Tibial nerve (tissue), 4 donors: ENCODE results near the gene KRT1. TPM values are rescaled to one million over a fixed set of nuclear protein-coding genes. Genes with fewer than 3 reads are reported as not detected.

ENCODE experiments used
- DNase-seq, 2 donors: peaks; one replicate each; pipeline ENCODE4 v3.0.0-alpha.2; 2019; ENCODE audit warnings: low spot score in 2 of 2
- H3K27ac ChIP-seq, 4 donors: fragments of 200-600 bp; sonication (generic) in 3 of 4; one replicate each; pipeline ENCODE4 v1.5.1; 2017 to 2019; ENCODE audit warnings: mild to moderate bottlenecking in 1 of 4
- H3K27me3 ChIP-seq, 2 donors: fragments of 200-600 bp; sonication (generic) in 1 of 2; one replicate each; pipeline versions ENCODE4 v1.5.1 to v1.6.0; 2017 to 2019
- H3K36me3 ChIP-seq, 3 donors: fragments of 200-600 bp; sonication (generic); one replicate each; pipeline ENCODE4 v1.5.1; 2018 to 2019
- H3K4me1 ChIP-seq, 4 donors: fragments of 200-600 bp; sonication (generic) in 3 of 4; one replicate each; pipeline ENCODE4 v1.5.1; 2017 to 2019
- H3K4me3 ChIP-seq, 4 donors: fragments of 200-600 bp; sonication (generic) in 3 of 4; one replicate each; pipeline ENCODE4 v1.5.1; 2017 to 2019; ENCODE audit warnings: mild to moderate bottlenecking in 1 of 4, moderate library complexity in 1 of 4
- H3K9me3 ChIP-seq, 4 donors: fragments of 200-600 bp; sonication (generic) in 3 of 4; one replicate each; pipeline ENCODE4 v1.5.1; 2017 to 2019
- CTCF ChIP-seq, 5 experiments: fragments of 200-600 bp in 3 of 5; fragments of 450-650 bp in 2 of 5; sonication (generic) in 3 of 5; IDR thresholded peaks; one replicate each; pipeline ENCODE4 v1.5.1; 2016 to 2019; ENCODE audit warnings: antibody characterized with exemption in 5 of 5, mild to moderate bottlenecking in 3 of 5, moderate library complexity in 2 of 5
- EP300 ChIP-seq, 2 donors: sonication (generic); formaldehyde crosslinking; IDR thresholded peaks; one replicate each; pipeline ENCODE4 v1.6.1; 2017; ENCODE audit warnings: antibody characterized with exemption in 2 of 2, mild to moderate bottlenecking in 1 of 2
- POLR2A ChIP-seq, 2 donors: fragments of 450-650 bp; IDR thresholded peaks; one replicate each; pipeline ENCODE4 v1.6.1; 2017; ENCODE audit warnings: antibody characterized with exemption in 2 of 2, mild to moderate bottlenecking in 2 of 2, moderate library complexity in 2 of 2
- WGBS, 2 donors: methylation state at CpG; one replicate each; pipeline ENCODE4 v1.1.5; 2018; 5-methylcytosine and 5-hydroxymethylcytosine counted together
- total RNA-seq, 4 donors: library from RNA; depleted of rRNA; stranded (reverse); fragments of >200 nt; gene quantifications; one replicate each; pipeline ENCODE4 v1.1.0, GENCODE V29; 2016

Gene KRT1
- total RNA-seq, 4 donors from 2014 or later = not detected

DNA sequence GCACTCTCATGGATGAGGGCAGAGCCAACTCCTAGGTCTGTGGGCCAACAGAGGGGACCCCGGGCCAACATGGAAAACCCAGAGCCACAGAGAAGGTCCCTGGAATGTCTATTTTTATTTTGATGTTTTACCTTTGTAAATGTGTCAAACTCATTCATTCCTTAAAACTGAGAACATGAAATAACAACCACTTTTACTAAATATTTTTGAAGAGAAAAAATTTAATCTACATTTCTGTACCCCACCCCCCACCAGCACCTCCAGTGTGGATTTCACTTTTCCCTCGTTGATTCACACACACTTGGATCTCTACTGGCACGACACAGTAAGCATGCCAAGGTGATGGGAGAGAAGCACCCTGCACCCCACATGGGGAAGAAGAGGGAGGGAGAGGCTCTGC lies 16.4 kb upstream of the KRT1 start:
- no peak for DNase-seq
- no peaks in the 10 kb centered on the region for H3K36me3 ChIP-seq
- 64 to 65% methylated on average over 3 of the region's 3 CpGs for WGBS, 2 donors
- peaks cover 0 to 39% of the 10 kb centered on the region in 2 donors for H3K27me3 ChIP-seq
- H3K27ac ChIP-seq = no peak overlapping the region
- no peak overlapping the region for H3K4me3 ChIP-seq
- no peak for TF ChIP-seq POLR2A (IDR thresholded peaks at IDR 0.05)
- no peak for TF ChIP-seq CTCF (IDR thresholded peaks at IDR 0.05)
- no peak for TF ChIP-seq EP300 (IDR thresholded peaks at IDR 0.05)
- no peaks in the 10 kb centered on the region for H3K4me1 ChIP-seq
- H3K9me3 ChIP-seq = no peaks in the 10 kb centered on the region

DNA sequence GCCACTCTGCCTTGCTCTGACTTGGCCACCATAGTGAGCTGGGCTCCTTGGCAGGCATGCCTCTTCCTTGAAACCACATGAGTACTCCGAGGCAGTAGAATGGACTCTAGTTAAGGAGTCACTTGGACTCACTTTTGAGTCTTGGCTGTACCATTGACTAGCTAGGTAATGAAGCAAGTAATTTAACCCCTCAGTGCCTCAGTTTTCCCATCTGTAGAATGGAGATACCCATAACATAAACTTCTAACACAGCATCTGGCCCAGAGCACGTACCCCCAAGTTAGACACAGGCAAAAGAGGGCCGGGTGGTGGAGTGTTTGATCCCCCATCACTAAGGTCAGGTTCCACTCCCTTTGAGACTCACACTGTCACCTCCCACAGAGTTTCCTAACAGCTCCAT lies 14.8 kb upstream of the KRT1 start:
- Histone ChIP-seq H3K9me3 (no peaks in the 10 kb centered on the region), H3K36me3 (no peaks in the 10 kb centered on the region), H3K4me3 (no peak overlapping the region), H3K27me3 (peaks cover 0 to 55% of the 10 kb centered on the region in 2 donors), H3K4me1 (peaks cover 0 to 13% (median 3%) of the 10 kb centered on the region in 4 donors), H3K27ac (no peak overlapping the region)
- WGBS, 2 donors = 83% methylated on average over 3 of the region's 3 CpGs
- no peak for TF ChIP-seq EP300 (IDR thresholded peaks at IDR 0.05)
- no peak for TF ChIP-seq POLR2A (IDR thresholded peaks at IDR 0.05)
- no peak for TF ChIP-seq CTCF (IDR thresholded peaks at IDR 0.05)
- DNase-seq = no peak

- H3K4me3 ChIP-seq = no peak overlapping the region
- H3K9me3 ChIP-seq = no peaks in the 10 kb centered on the region
- TF ChIP-seq CTCF (IDR thresholded peaks at IDR 0.05) (no peak), EP300 (IDR thresholded peaks at IDR 0.05) (no peak), POLR2A (IDR thresholded peaks at IDR 0.05) (no peak)
- WGBS, 2 donors = 89 to 90% methylated on average over 6 of the region's 6 CpGs
- H3K4me1 ChIP-seq = peaks cover 0 to 13% (median 3%) of the 10 kb centered on the region in 4 donors
- H3K27me3 ChIP-seq = peaks cover 0 to 63% of the 10 kb centered on the region in 2 donors
- no peak overlapping the region for H3K27ac ChIP-seq
- DNase-seq = no peak
- H3K36me3 ChIP-seq = no peaks in the 10 kb centered on the region
Measured at GRCh38 chr12:52694151-52694550, 13.9 kb upstream of the KRT1 start.

GRCh38 chr12:52693261-52693660 lies 13.1 kb upstream of the KRT1 start:
- H3K4me3 ChIP-seq = no peak overlapping the region
- H3K9me3 ChIP-seq = no peaks in the 10 kb centered on the region
- H3K27ac ChIP-seq = no peak overlapping the region
- TF ChIP-seq EP300 (IDR thresholded peaks at IDR 0.05) (no peak), POLR2A (IDR thresholded peaks at IDR 0.05) (no peak), CTCF (IDR thresholded peaks at IDR 0.05) (no peak)
- 62% methylated on average over 5 of the region's 5 CpGs for WGBS, 2 donors
- H3K27me3 ChIP-seq = peaks cover 0 to 66% of the 10 kb centered on the region in 2 donors
- H3K4me1 ChIP-seq = peaks cover 0 to 13% (median 3%) of the 10 kb centered on the region in 4 donors
- no peaks in the 10 kb centered on the region for H3K36me3 ChIP-seq
- DNase-seq = no peak

- TF ChIP-seq POLR2A (IDR thresholded peaks at IDR 0.05) = no peak
- TF ChIP-seq CTCF (IDR thresholded peaks at IDR 0.05) = no peak
- TF ChIP-seq EP300 (IDR thresholded peaks at IDR 0.05) = no peak
- DNase-seq = no peak
- Histone ChIP-seq H3K4me3 (no peak overlapping the region), H3K9me3 (no peaks in the 10 kb centered on the region), H3K27ac (no peak overlapping the region), H3K36me3 (no peaks in the 10 kb centered on the region), H3K4me1 (peaks cover 0 to 13% (median 3%) of the 10 kb centered on the region in 4 donors), H3K27me3 (peaks cover 0 to 67% of the 10 kb centered on the region in 2 donors)
- 77 to 78% methylated on average over 5 of the region's 8 CpGs for WGBS, 2 donors
Measured at GRCh38 chr12:52692254-52692653, 12.0 kb upstream of the KRT1 start.
